Activated T-cell treated with anti-CD3 and anti-CD28 coated beads for 48 hours (primary cell): ENCODE results near the gene SOSTDC1.
"Not testable (repeated sequence)": the region's sequence is repeated elsewhere in the genome, so short reads cannot be mapped to it uniquely, and the experiment has no call there.

Experiments used
- DNase-seq: peaks from one replicate; pipeline ENCODE4 v3.0.0-alpha.2; 2020; ENCODE audit warnings: low read depth

Gene SOSTDC1

GRCh38 chr7:16465469-16466361, at the start of gene SOSTDC1:
SOSTDC1 (minus strand) TSS chr7:16465738; CDS start chr7:16465668, 70 bp downstream.
- no peak for DNase-seq

- DNase-seq = no peak
These were observed 49.2 kb upstream of the SOSTDC1 start for GRCh38 chr7:16514729-16515128.

GRCh38 chr7:16514271-16514670, 48.7 kb upstream of the SOSTDC1 start:
- DNase-seq = no peak

- DNase-seq = no peak
These were observed 46.6 kb upstream of the SOSTDC1 start for GRCh38 chr7:16512097-16512496.

- no peak for DNase-seq
These were observed 45.8 kb upstream of the SOSTDC1 start for GRCh38 chr7:16511314-16511713.

- no peak for DNase-seq
These were observed 44.3 kb upstream of the SOSTDC1 start for GRCh38 chr7:16509829-16510228.

GRCh38 chr7:16506422-16506821, 40.9 kb upstream of the SOSTDC1 start:
- not testable (repeated sequence) for DNase-seq

- no peak for DNase-seq
These were observed 38.5 kb upstream of the SOSTDC1 start for GRCh38 chr7:16504019-16504418.

GRCh38 chr7:16502303-16502702, 36.8 kb upstream of the SOSTDC1 start:
- DNase-seq = no peak

GRCh38 chr7:16498122-16498521, 32.6 kb upstream of the SOSTDC1 start:
- no peak for DNase-seq

- DNase-seq = no peak
These were observed 29.6 kb upstream of the SOSTDC1 start for GRCh38 chr7:16494955-16495719.

GRCh38 chr7:16494551-16494950, 29.0 kb upstream of the SOSTDC1 start:
- no peak for DNase-seq

GRCh38 chr7:16493266-16493665, 27.7 kb upstream of the SOSTDC1 start:
- no peak for DNase-seq

- no peak for DNase-seq
These were observed 27.1 kb upstream of the SOSTDC1 start for GRCh38 chr7:16492513-16493062.

- no peak for DNase-seq
These were observed 25.6 kb upstream of the SOSTDC1 start for GRCh38 chr7:16491148-16491547.

GRCh38 chr7:16484453-16485158, 19.1 kb upstream of the SOSTDC1 start:
- no peak for DNase-seq

- no peak for DNase-seq
These were observed 14.1 kb upstream of the SOSTDC1 start for GRCh38 chr7:16479591-16479990.

- DNase-seq = no peak
These were observed 13.6 kb upstream of the SOSTDC1 start for GRCh38 chr7:16479161-16479560.

GRCh38 chr7:16471933-16472332, 6.4 kb upstream of the SOSTDC1 start:
- DNase-seq = no peak

GRCh38 chr7:16463949-16464715, 1.4 kb downstream of the SOSTDC1 start:
- DNase-seq = no peak

GRCh38 chr7:16463520-16463919, 2.0 kb downstream of the SOSTDC1 start:
- DNase-seq = no peak
